MM.1S (cell line): ENCODE measurements around the gene C11orf42.

Experiments
- DNase-seq: peaks from one replicate; pipeline ENCODE4 v3.0.0-alpha.2; 2015
- H2AFZ ChIP-seq: fragments of 300-600 bp; sonication (generic); 2 replicates; pipeline ENCODE4 v1.6.0; 2016; ENCODE audit warnings: antibody characterized with exemption, low read length
- H3F3A ChIP-seq: fragments of 300-600 bp; sonication (generic); 2 replicates; pipeline ENCODE4 v1.6.1; 2016; ENCODE audit warnings: mild to moderate bottlenecking, antibody characterized with exemption, low read length, moderate library complexity, mixed read lengths; ENCODE audit not compliant: insufficient read depth
- H3K27ac ChIP-seq: fragments of 300-600 bp; sonication (generic); 2 replicates; pipeline ENCODE4 v1.5.1; 2016; ENCODE audit warnings: mild to moderate bottlenecking, low read length
- H3K27me3 ChIP-seq: fragments of 300-600 bp; sonication (generic); replicated peaks from 2 replicates; pipeline ENCODE4 v1.6.0; 2016; ENCODE audit warnings: low read length; ENCODE audit not compliant: insufficient read depth
- H3K36me3 ChIP-seq: fragments of 300-600 bp; sonication (generic); replicated peaks from 2 replicates; pipeline ENCODE4 v1.6.1; 2016; ENCODE audit warnings: mild to moderate bottlenecking, low read length, mixed read lengths; ENCODE audit not compliant: insufficient read depth
- H3K4me1 ChIP-seq: fragments of 300-600 bp; sonication (generic); 2 replicates; pipeline ENCODE4 v1.6.1; 2016; ENCODE audit warnings: low read length, mixed read lengths
- H3K4me2 ChIP-seq: fragments of 300-600 bp; sonication (generic); 2 replicates; pipeline ENCODE4 v1.6.0; 2016; ENCODE audit warnings: low read depth, low read length
- H3K4me3 ChIP-seq: fragments of 300-600 bp; sonication (generic); 2 replicates; pipeline ENCODE4 v1.5.1; 2016; ENCODE audit warnings: low read length, mixed read lengths
- H3K79me2 ChIP-seq: fragments of 300-600 bp; sonication (generic); 2 replicates; pipeline ENCODE4 v1.6.1; 2016; ENCODE audit warnings: mixed run types, low read length, mixed read lengths
- H3K9ac ChIP-seq: fragments of 300-600 bp; sonication (generic); 2 replicates; pipeline ENCODE4 v1.6.1; 2016; ENCODE audit warnings: low read length, mixed read lengths
- H3K9me2 ChIP-seq: fragments of 300-600 bp; sonication (generic); replicated peaks from 2 replicates; pipeline ENCODE4 v1.6.1; 2016; ENCODE audit warnings: mild to moderate bottlenecking, low read length, mixed read lengths; ENCODE audit not compliant: insufficient read depth
- H3K9me3 ChIP-seq: fragments of 300-600 bp; sonication (generic); replicated peaks from 2 replicates; pipeline ENCODE4 v1.6.1; 2016; ENCODE audit warnings: mild to moderate bottlenecking, low read length, mixed read lengths; ENCODE audit not compliant: insufficient read depth
- H4K20me1 ChIP-seq: fragments of 300-600 bp; sonication (generic); 2 replicates; pipeline ENCODE4 v1.6.1; 2016; ENCODE audit warnings: mild to moderate bottlenecking, low read length, moderate library complexity, mixed read lengths; ENCODE audit not compliant: insufficient read depth
- EZH2 ChIP-seq: fragments of 300-600 bp; sonication (generic); optimal IDR thresholded peaks from 2 replicates; pipeline ENCODE3; 2017; ENCODE audit warnings: low read depth, mild to moderate bottlenecking, antibody characterized with exemption, low read length, mixed read lengths
- EZH2phosphoT487 ChIP-seq: fragments of 300-600 bp; sonication (generic); IDR thresholded peaks from 2 replicates; pipeline ENCODE4 v1.6.1; 2018; ENCODE audit warnings: antibody characterized with exemption, low read length
- TF ChIP-seq, protein P1 (sequence below): fragments of 300-600 bp; sonication (generic); IDR thresholded peaks from 2 replicates; pipeline ENCODE4 v1.5.1; 2016; ENCODE audit warnings: antibody characterized with exemption, low read length, mixed read lengths

Gene C11orf42

DNA sequence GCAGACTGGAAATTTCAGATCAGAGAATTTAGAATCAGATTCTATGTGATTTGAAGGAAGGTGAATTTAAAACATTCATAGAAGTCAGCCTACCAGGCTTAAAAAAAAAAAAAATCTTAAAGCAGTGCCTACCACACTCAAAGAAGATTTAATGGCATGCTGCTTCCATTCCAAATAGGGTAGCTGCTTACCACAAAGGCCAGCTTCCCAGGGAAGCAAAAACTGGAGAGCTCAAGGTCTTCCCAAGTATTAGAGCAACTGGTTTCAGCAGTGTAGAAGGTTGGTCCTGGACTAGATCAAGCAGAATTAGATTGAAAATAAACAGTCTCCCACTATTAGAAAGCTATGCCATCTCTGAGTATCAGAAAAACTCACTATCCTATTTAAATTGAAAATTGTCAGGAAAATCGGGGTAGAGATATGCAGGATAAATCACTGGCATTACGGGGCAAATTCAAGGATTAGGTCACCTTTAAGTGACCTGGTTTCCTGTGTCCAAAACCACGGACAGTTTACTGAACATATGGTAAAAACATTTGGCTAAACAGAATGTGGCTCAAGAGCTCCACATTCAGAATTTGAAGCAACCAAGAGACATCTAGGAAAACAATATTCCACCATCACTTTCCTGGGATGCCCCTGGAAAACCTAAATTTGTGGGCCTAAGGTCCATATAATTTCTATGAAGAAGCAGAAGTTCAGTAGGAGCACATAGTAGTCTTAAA lies 1.3 kb downstream of the C11orf42 start:
- no peak for DNase-seq
- H3K4me2 ChIP-seq = no peak overlapping the region
- no peaks in the 10 kb centered on the region for H3K27me3 ChIP-seq
- H2AFZ ChIP-seq = no peak overlapping the region
- TF ChIP-seq EZH2phosphoT487 (no peak), EZH2 (no peak)
- TF ChIP-seq, protein P1, sequence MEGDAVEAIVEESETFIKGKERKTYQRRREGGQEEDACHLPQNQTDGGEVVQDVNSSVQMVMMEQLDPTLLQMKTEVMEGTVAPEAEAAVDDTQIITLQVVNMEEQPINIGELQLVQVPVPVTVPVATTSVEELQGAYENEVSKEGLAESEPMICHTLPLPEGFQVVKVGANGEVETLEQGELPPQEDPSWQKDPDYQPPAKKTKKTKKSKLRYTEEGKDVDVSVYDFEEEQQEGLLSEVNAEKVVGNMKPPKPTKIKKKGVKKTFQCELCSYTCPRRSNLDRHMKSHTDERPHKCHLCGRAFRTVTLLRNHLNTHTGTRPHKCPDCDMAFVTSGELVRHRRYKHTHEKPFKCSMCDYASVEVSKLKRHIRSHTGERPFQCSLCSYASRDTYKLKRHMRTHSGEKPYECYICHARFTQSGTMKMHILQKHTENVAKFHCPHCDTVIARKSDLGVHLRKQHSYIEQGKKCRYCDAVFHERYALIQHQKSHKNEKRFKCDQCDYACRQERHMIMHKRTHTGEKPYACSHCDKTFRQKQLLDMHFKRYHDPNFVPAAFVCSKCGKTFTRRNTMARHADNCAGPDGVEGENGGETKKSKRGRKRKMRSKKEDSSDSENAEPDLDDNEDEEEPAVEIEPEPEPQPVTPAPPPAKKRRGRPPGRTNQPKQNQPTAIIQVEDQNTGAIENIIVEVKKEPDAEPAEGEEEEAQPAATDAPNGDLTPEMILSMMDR = no peak
- H3K4me1 ChIP-seq = peaks cover 30% of the 10 kb centered on the region
- no peak overlapping the region for H3K4me3 ChIP-seq
- no peaks in the 10 kb centered on the region for H4K20me1 ChIP-seq
- no peak overlapping the region for H3K9ac ChIP-seq
- no peaks in the 10 kb centered on the region for H3K36me3 ChIP-seq
- no peaks in the 10 kb centered on the region for H3K9me2 ChIP-seq
- no peaks in the 10 kb centered on the region for H3K9me3 ChIP-seq
- H3F3A ChIP-seq = peaks cover 10% of the 10 kb centered on the region; the same call in 1 of the 2 replicates
- H3K79me2 ChIP-seq = no peaks in the 10 kb centered on the region
- no peak overlapping the region for H3K27ac ChIP-seq

DNA sequence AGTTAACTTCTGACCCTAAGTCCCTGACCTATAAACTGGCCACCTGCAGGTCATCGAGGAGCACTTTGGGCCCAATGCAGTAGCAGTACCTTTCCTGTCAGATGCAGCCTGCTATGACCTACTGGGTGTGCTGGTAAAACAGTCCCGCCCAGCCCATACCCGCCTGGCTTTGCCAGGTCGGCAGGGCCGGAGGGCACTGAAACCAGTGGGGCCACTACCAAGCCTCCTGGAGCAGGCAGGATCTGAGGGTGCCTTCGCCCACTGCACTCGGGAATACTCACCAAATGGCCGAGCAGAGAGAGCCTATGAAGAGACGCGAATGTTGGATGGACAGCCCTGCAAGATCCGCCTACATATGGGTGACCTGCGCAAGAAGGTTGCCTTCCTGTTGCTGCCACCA lies 4.4 kb downstream of the C11orf42 start:
- no peaks in the 10 kb centered on the region for H3K9me3 ChIP-seq
- no peaks in the 10 kb centered on the region for H3F3A ChIP-seq
- 0 out of 2 replicates have a peak, but pooled peaks cover 5% of the 10 kb centered on the region for H3K36me3 ChIP-seq
- TF ChIP-seq EZH2phosphoT487 = no peak
- no peak for TF ChIP-seq EZH2
- TF ChIP-seq, protein P1 = no peak
- H4K20me1 ChIP-seq = no peaks in the 10 kb centered on the region
- no peaks in the 10 kb centered on the region for H3K9me2 ChIP-seq
- H3K4me3 ChIP-seq = no peak overlapping the region
- peaks cover 9% of the 10 kb centered on the region for H3K4me1 ChIP-seq
- H3K27ac ChIP-seq = no peak overlapping the region
- H3K27me3 ChIP-seq = no peaks in the 10 kb centered on the region
- H3K4me2 ChIP-seq = no peak overlapping the region
- no peak overlapping the region for H3K9ac ChIP-seq
- no peaks in the 10 kb centered on the region for H3K79me2 ChIP-seq
- no peak overlapping the region for H2AFZ ChIP-seq
- no peak for DNase-seq

DNA sequence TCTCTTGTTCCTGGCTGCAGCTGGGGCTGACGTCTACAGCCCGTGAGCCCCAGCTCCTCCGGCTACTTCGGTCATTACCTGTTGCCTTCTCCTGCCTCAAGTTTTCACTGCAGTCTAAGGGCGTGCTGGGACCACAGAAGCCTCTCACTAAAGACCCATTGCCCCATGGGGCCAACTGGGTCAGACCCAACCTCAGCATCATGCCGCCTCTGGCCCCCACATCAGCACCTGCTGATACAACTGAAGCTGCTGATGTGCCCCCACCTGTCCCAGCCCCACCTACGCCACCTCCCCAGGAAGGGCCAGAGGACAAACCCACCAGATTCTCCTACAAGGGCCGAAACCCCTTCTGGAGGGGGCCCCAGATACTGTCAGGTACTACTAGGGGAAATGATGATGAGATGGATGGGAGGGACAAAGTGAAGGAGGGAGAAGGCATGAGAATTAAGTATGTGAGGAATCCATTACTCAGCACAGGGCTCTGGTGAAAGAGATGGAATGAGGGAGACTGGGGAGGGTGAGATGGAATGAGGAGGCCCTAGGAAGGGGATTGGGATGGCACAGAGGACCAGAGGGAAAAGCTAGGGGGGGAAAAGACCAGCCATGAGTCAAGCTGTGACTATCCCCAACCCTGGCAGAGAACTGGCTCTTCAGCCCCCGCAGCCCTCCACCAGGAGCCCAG lies 5.1 kb downstream of the C11orf42 start:
- peaks cover 5% of the 10 kb centered on the region; the same call in 1 of the 2 replicates for H3K36me3 ChIP-seq
- H3K4me1 ChIP-seq = peaks cover 3% of the 10 kb centered on the region; the same call in 1 of the 2 replicates
- no peak overlapping the region for H3K4me2 ChIP-seq
- no peaks in the 10 kb centered on the region for H3F3A ChIP-seq
- H3K9me2 ChIP-seq = no peaks in the 10 kb centered on the region
- TF ChIP-seq, protein P1 = no peak
- no peak for TF ChIP-seq EZH2
- TF ChIP-seq EZH2phosphoT487 = no peak
- no peaks in the 10 kb centered on the region for H3K79me2 ChIP-seq
- H3K9me3 ChIP-seq = no peaks in the 10 kb centered on the region
- no peak overlapping the region for H2AFZ ChIP-seq
- no peak overlapping the region for H3K9ac ChIP-seq
- H3K4me3 ChIP-seq = no peak overlapping the region
- no peaks in the 10 kb centered on the region for H4K20me1 ChIP-seq
- no peaks in the 10 kb centered on the region for H3K27me3 ChIP-seq
- no peak for DNase-seq
- H3K27ac ChIP-seq = no peak overlapping the region
